GM10248 (cell line): ENCODE results near the gene KNDC1.

Experiments used
- CTCF ChIA-PET: fragments of 300-600 bp; sonication (Branson Sonifier 250); formaldehyde crosslinking; extraction: SDS; loops from one replicate; lab custom pipeline; 2021; ENCODE audit warnings: antibody characterized with exemption; lab: Yijun Ruan, JAX
- POLR2A ChIA-PET: fragments of 350-650 bp; sonication (Branson Sonifier 250); formaldehyde crosslinking; extraction: SDS; loops from one replicate; lab custom pipeline; 2020; ENCODE audit warnings: antibody characterized with exemption; lab: Yijun Ruan, JAX
- DNase-seq: peaks from one replicate; pipeline ENCODE4 v3.0.0; 2012; ENCODE audit errors: extremely low spot score
- TF ChIP-seq, protein P1 (sequence below): IDR thresholded peaks from 2 replicates; pipeline ENCODE4 v1.5.1; 2012; ENCODE audit warnings: mild to moderate bottlenecking, low read depth; ENCODE audit errors: extremely low read depth, missing control alignments, control extremely low read depth

Gene KNDC1

DNA sequence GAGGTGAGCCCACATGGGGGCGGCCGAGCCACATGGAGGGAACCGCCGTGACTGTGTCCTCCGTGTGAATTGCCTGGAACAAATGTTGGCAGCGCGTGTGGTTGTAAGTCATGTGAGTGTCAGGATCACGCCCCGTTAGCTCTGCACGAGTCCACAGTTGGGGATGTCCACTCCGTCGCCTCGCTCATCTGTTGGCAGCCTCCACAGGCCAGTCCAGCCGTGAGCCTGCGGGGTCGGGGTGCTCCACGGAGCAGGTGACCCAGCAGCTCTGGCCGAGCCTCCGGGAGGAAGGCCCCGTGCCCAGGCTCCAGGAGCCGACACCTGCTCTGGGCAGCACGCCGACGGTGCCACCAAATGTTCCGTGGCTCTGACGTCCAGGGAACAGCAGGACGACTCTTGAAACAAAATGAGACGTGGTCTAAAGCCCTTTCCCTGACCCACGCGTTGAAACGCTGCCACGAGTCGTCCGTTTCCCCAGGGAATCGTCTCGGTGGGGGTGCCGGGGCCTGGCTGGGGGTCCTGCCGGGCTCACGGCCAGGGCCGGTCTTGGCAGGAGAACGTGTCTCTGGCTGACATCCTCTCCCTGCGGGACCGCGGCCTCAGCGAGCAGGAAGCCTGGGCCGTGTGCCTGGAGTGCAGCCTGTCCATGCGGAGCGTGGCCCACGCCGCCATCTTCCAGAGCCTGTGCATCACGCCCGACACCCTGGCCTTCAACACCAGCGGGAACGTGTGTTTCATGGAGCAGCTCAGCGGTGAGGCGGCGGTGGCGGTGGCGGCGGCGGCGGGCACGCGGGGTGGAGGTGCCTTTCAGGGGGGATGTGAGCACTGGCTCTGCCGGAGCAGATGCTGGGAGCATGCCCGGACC is 7.0 kb downstream of the KNDC1 start:
- TF ChIP-seq, protein P1, sequence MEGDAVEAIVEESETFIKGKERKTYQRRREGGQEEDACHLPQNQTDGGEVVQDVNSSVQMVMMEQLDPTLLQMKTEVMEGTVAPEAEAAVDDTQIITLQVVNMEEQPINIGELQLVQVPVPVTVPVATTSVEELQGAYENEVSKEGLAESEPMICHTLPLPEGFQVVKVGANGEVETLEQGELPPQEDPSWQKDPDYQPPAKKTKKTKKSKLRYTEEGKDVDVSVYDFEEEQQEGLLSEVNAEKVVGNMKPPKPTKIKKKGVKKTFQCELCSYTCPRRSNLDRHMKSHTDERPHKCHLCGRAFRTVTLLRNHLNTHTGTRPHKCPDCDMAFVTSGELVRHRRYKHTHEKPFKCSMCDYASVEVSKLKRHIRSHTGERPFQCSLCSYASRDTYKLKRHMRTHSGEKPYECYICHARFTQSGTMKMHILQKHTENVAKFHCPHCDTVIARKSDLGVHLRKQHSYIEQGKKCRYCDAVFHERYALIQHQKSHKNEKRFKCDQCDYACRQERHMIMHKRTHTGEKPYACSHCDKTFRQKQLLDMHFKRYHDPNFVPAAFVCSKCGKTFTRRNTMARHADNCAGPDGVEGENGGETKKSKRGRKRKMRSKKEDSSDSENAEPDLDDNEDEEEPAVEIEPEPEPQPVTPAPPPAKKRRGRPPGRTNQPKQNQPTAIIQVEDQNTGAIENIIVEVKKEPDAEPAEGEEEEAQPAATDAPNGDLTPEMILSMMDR = no peak
- no peak for DNase-seq
- CTCF ChIA-PET = no interaction called here
- POLR2A ChIA-PET = no interaction called here

DNA sequence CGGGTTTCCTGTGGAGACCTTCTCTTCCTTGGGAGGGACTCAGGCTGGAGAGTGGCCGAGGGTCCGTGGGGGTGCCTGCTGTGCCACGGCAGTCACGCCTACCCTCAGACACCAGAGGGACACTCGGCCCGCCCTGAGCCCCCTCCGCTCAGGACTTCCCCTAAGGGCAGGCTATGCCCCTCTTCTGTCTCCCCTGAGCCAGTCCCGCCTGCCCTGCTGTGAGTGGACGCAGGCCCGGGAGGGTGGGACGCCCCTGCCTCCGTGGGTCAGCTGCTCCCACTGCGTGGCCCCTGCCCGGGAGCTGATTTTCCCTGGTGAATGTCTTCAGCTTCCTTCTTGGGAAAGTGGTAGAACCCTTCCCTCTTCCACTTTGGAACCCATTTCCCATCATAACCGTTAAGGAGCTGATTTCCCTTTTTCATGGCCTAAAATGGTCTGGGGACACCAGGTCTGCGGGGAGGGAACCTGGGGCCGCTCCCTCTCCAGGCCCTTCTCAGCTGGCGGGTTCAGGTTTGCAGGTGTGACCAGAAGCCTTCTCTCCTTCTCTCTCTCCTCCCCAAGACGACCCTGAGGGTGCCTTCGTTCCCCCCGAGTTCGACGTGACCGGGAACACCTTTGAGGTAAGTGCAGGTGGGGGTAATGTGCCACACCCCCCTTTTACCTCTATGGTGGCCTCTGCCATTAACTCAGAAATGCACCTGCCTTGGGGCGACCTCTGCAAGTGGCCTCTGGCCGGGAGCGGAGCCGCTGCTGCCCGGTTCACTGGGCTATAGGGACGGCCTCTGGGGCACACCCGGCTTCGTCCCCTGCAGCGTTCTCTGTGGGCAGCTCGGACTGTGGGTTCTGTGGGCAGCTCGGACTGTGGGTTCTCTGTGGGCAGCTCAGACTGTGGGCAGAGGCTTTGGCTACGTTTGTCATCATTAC is 7.9 kb downstream of the KNDC1 start:
- CTCF ChIA-PET = no interaction called here

DNA sequence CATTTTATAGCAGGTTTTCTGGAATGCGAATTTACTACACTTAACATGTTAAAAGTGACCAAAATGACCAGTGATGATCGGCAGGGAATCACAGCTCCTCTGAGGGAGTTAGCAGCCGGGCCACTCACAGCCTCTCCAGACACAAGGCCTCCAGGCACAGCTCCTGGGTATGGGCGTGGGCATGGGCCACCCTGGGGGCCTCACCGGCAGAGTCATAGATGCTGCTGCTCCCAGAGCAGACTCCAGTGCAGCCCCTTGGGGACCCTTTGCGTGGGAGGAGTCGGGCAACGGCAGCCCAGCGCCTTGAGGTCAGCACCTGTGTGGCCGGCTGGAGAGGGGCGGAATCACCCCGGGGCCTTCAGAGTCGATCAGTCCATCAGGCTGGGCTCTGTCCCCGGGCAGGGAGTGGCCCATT is 8.6 kb downstream of the KNDC1 start:
- CTCF ChIA-PET = no interaction called here
- POLR2A ChIA-PET = no interaction called here
- TF ChIP-seq, protein P1 = no peak
- DNase-seq = no peak

More for the DNA sequence above, 7.9 kb downstream of the KNDC1 start:
- TF ChIP-seq, protein P1 = no peak
- POLR2A ChIA-PET = no interaction called here
- DNase-seq = no peak

DNA sequence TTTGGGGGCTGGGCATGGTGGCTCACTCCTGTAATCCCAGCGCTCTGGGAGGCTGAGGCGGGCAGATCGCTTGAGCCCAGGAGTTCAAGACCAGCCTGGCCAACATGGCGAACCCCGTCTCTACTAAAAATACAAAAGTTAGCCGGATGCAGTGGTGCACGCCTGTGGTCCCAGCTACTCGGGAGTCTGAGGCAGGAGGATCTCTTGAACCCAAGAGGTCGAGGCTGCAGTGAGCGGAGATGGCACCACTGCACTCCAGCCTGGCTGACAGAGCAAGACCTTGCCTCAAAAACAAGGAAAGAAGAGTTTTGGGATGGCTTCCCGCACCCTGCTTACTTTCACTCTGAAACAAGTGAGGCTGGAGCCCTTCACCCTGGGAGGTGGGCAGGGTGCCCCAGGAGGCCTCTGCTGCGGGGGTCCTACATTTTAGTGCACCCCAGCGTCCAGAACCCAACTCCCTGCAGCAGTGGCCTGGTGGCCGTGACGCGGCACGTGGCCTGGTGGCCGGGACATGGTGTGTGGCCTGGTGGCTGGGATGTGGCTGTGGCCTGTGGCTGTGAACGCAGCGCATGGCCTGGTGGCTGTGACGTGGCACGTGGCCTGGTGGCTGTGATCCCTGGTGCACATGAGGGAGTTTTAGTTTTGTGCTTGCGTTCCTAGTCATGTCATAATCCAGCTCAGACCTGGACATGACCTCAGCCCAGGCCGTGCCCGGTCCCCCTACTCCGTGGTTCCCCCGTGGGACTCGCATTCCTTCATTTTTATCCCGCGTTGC is 9.3 kb downstream of the KNDC1 start:
- TF ChIP-seq, protein P1 = no peak
- no peak for DNase-seq
- ChIA-PET CTCF (no interaction called here), POLR2A (no interaction called here)

DNA sequence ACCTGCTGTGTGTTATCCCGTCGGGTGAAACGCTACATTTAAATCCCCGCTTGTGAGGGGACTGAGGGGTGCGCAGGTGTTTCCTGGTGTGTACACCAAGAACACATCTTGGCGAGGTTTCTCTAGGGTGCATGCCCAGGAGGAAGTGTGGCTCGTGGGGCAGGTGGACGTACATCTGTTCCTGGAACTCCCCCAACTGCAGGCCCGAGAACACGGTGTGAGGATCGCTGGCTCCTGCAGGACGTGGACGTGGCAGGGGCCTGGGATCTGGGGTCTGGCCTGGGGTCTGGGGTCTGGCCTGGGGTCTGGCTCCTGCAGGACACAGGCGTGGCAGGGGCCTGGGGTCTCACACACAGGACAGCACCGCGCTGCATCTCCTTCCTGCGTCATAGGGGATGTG is 10.1 kb downstream of the KNDC1 start:
- no peak for DNase-seq
- TF ChIP-seq, protein P1 = no peak
- ChIA-PET CTCF (no interaction called here), POLR2A (no interaction called here)
